Subcutaneous adipose tissue (tissue), 4 donors: ENCODE results near the gene DRAM1. TPM values are rescaled to one million over a fixed set of nuclear protein-coding genes. Genes with fewer than 3 reads are reported as not detected.

Experiments used
- CTCF ChIP-seq: fragments of 450-650 bp; IDR thresholded peaks from one replicate; pipeline ENCODE4 v1.5.1; 2016; ENCODE audit warnings: low read depth, mild to moderate bottlenecking, control low read depth, antibody characterized with exemption, moderate library complexity
- total RNA-seq, 4 donors: library from RNA; depleted of rRNA; stranded (reverse); fragments of >200 nt; gene quantifications; one replicate each; pipeline ENCODE4 v1.1.0, GENCODE V29; 2016

DRAM1 gene
- total RNA-seq, 4 donors from 2014 or later, result 14.3 to 52.8 (median 34.4) TPM

- no peak for TF ChIP-seq CTCF
Measured at GRCh38 chr12:101923045-101923718, 45.8 kb downstream of the DRAM1 start.

GRCh38 chr12:101924618-101925017, 47.2 kb downstream of the DRAM1 start:
- no peak for TF ChIP-seq CTCF

- TF ChIP-seq CTCF, result no peak
Measured at GRCh38 chr12:101925361-101925760, 48.0 kb downstream of the DRAM1 start.

- TF ChIP-seq CTCF, result no peak
Measured at GRCh38 chr12:101925935-101926334, 48.6 kb downstream of the DRAM1 start.

- no peak for TF ChIP-seq CTCF
Measured at GRCh38 chr12:101927036-101927435, 49.7 kb downstream of the DRAM1 start.

GRCh38 chr12:101927999-101928398, 50.6 kb downstream of the DRAM1 start:
- TF ChIP-seq CTCF, result no peak

GRCh38 chr12:101928556-101928955, 51.2 kb downstream of the DRAM1 start:
- TF ChIP-seq CTCF, result no peak
